CD14-positive monocyte (primary cell): ENCODE results near the gene EEF1AKMT1. TPM values are rescaled to one million over a fixed set of nuclear protein-coding genes. Genes with fewer than 3 reads are reported as not detected.

ENCODE experiments used
- DNase-seq, 3 donors: peaks; one replicate each; pipeline ENCODE4 v3.0.0-alpha.2; 2011 to 2022
- H2AFZ ChIP-seq: 2 replicates; pipeline ENCODE4 v1.6.0; 2012; ENCODE audit warnings: mild to moderate bottlenecking, low read depth, low read length, inconsistent platforms; ENCODE audit not compliant: insufficient read depth, poor library complexity, severe bottlenecking
- H3K27ac ChIP-seq, 2 donors: 1 replicate in 1 of 2; 2 replicates in 1 of 2; pipeline ENCODE4 v1.5.1; 2012 to 2013; ENCODE audit warnings: low read length in 2 of 2, control low read depth in 1 of 2, inconsistent platforms in 1 of 2, low read depth in 1 of 2, mild to moderate bottlenecking in 1 of 2
- H3K27me3 ChIP-seq, 2 donors: one replicate each; pipeline versions ENCODE4 v1.6.0 to v1.6.1; 2011 to 2013; ENCODE audit warnings: low read length in 2 of 2; ENCODE audit not compliant: control insufficient read depth in 2 of 2, insufficient read depth in 2 of 2
- H3K36me3 ChIP-seq, 2 donors: replicated peaks in 1 of 2; 1 replicate in 1 of 2; 2 replicates in 1 of 2; pipeline versions ENCODE4 v1.5.1 to v1.6.1; 2012 to 2013; ENCODE audit warnings: low read length in 2 of 2, control low read depth in 1 of 2, inconsistent platforms in 1 of 2, mild to moderate bottlenecking in 1 of 2; ENCODE audit not compliant: insufficient read depth in 2 of 2, control insufficient read depth in 1 of 2
- H3K4me1 ChIP-seq, 2 donors: 1 replicate in 1 of 2; 2 replicates in 1 of 2; pipeline versions ENCODE4 v1.5.1 to v1.6.1; 2012 to 2013; ENCODE audit warnings: low read length in 2 of 2, control low read depth in 1 of 2, inconsistent platforms in 1 of 2, mild to moderate bottlenecking in 1 of 2, moderate library complexity in 1 of 2; ENCODE audit not compliant: insufficient read depth in 2 of 2, control insufficient read depth in 1 of 2
- H3K4me2 ChIP-seq: replicated peaks from 2 replicates; pipeline ENCODE3; 2012; ENCODE audit warnings: low read length, moderate library complexity, mild to moderate bottlenecking; ENCODE audit not compliant: poor library complexity, severe bottlenecking; ENCODE audit errors: extremely low read depth
- H3K4me3 ChIP-seq, 3 experiments: fragments of 200-600 bp in 1 of 3; sonication (generic) in 1 of 3; replicated peaks in 1 of 3; 1 replicate in 2 of 3; 2 replicates in 1 of 3; pipeline ENCODE4 v1.5.1; 2011 to 2013; ENCODE audit warnings: low read length in 3 of 3, mild to moderate bottlenecking in 3 of 3, control low read depth in 2 of 3, low read depth in 2 of 3, inconsistent platforms in 1 of 3, moderate library complexity in 1 of 3
- H3K79me2 ChIP-seq: 2 replicates; pipeline ENCODE4 v1.6.0; 2012; ENCODE audit warnings: mild to moderate bottlenecking, control low read depth, inconsistent platforms, low read length, moderate library complexity; ENCODE audit not compliant: insufficient read depth
- H3K9ac ChIP-seq: 2 replicates; pipeline ENCODE4 v1.6.0; 2017; ENCODE audit warnings: low read length, mild to moderate bottlenecking; ENCODE audit not compliant: insufficient read depth, poor library complexity, severe bottlenecking
- H3K9me3 ChIP-seq, 2 donors: replicated peaks in 1 of 2; 1 replicate in 1 of 2; 2 replicates in 1 of 2; pipeline versions ENCODE4 v1.5.1 to v1.6.1; 2012 to 2013; ENCODE audit warnings: low read length in 2 of 2, control low read depth in 1 of 2; ENCODE audit not compliant: control insufficient read depth in 1 of 2, insufficient read depth in 1 of 2
- H4K20me1 ChIP-seq: 2 replicates; pipeline ENCODE4 v1.6.0; 2012; ENCODE audit warnings: mild to moderate bottlenecking, low read length, control low read depth, moderate library complexity; ENCODE audit not compliant: insufficient read depth
- H3K27ac Mint-ChIP-seq, 7 donors: one replicate each; pipeline ENCODE4 v1.8.0; 2020; ENCODE audit warnings: mild to moderate bottlenecking in 7 of 7, mixed read lengths in 7 of 7, moderate library complexity in 6 of 7, inconsistent platforms in 2 of 7
- H3K27me3 Mint-ChIP-seq, 3 donors: one replicate each; pipeline ENCODE4 v1.8.0; 2021 to 2022; ENCODE audit warnings: low read depth in 3 of 3, mild to moderate bottlenecking in 3 of 3, mixed read lengths in 3 of 3, moderate library complexity in 3 of 3, inconsistent platforms in 1 of 3
- H3K36me3 Mint-ChIP-seq, 2 donors: one replicate each; pipeline ENCODE4 v1.8.0; 2020; ENCODE audit warnings: mixed read lengths in 2 of 2, inconsistent platforms in 1 of 2, mild to moderate bottlenecking in 1 of 2
- H3K4me1 Mint-ChIP-seq: one replicate; pipeline ENCODE4 v1.8.0; 2020; ENCODE audit warnings: mild to moderate bottlenecking, mixed read lengths
- H3K4me3 Mint-ChIP-seq, 2 donors: one replicate each; pipeline ENCODE4 v1.8.0; 2020; ENCODE audit warnings: mild to moderate bottlenecking in 2 of 2, mixed read lengths in 2 of 2, moderate library complexity in 1 of 2
- H3K9me3 Mint-ChIP-seq, 7 donors: one replicate each; pipeline ENCODE4 v1.8.0; 2020 to 2022; ENCODE audit warnings: mixed read lengths in 7 of 7, mild to moderate bottlenecking in 6 of 7, moderate library complexity in 6 of 7, inconsistent platforms in 2 of 7
- CTCF ChIP-seq: fragments of 200-600 bp; IDR thresholded peaks from one replicate; pipeline ENCODE4 v1.8.0; 2022; ENCODE audit warnings: antibody characterized with exemption, mild to moderate bottlenecking
- WGBS: methylation state at CpG from one replicate; pipeline ENCODE4 v1.1.5; 2013; ENCODE audit warnings: missing lambda C conversion rate; ENCODE audit not compliant: insufficient coverage; 5-methylcytosine and 5-hydroxymethylcytosine counted together
- intact Hi-C, 2 donors: fragments of 100-400 bp; cut with micrococcal nuclease; formaldehyde crosslinking; loops; one replicate each; pipeline versions ENCODE4 v1.15.0 to v1.15.1; 2023
- polyA plus RNA-seq, 3 donors: library from polyadenylated mRNA; depleted of rRNA in 1 of 3; unstranded in 2 of 3; stranded (reverse) in 1 of 3; fragments of 300-500 nt in 2 of 3; fragments of >200 nt in 1 of 3; fragmentation: Illumina TruSeq in 2 of 3; gene quantifications; 1 replicate in 2 of 3; 2 replicates in 1 of 3; pipeline ENCODE4 v1.2.3, GENCODE V29; 2012 to 2021

The EEF1AKMT1 gene
- polyA plus RNA-seq, 3 donors = 1.7 to 4.2 (median 4.2) TPM

- no peaks in the 10 kb centered on the region for H3K27me3 Mint-ChIP-seq
- Histone ChIP-seq H4K20me1 (no peaks in the 10 kb centered on the region), H3K27me3 (no peaks in the 10 kb centered on the region), H3K36me3 (no peaks in the 10 kb centered on the region), H3K4me1 (no peaks in the 10 kb centered on the region), H3K27ac (no peak overlapping the region), H3K4me3 (no peak overlapping the region), H3K9ac (no peak overlapping the region), H3K79me2 (no peaks in the 10 kb centered on the region), H3K4me2 (no peak overlapping the region), H2AFZ (no peak overlapping the region), H3K9me3 (no peaks in the 10 kb centered on the region)
- H3K36me3 Mint-ChIP-seq = peaks cover 0 to 4% of the 10 kb centered on the region in 2 donors
- intact Hi-C loops = no loop called here
- H3K4me3 Mint-ChIP-seq = no peak overlapping the region
- TF ChIP-seq CTCF = no peak
- H3K9me3 Mint-ChIP-seq = no peaks in the 10 kb centered on the region
- WGBS = 93% methylated on average over 3 of the region's 10 CpGs
- H3K27ac Mint-ChIP-seq = no peak overlapping the region
- no peak for DNase-seq
- peaks cover 7% of the 10 kb centered on the region for H3K4me1 Mint-ChIP-seq
Observed at GRCh38 chr13:20680416-20681080, 93.2 kb downstream of the EEF1AKMT1 start.

GRCh38 chr13:20679879-20680278, 93.9 kb downstream of the EEF1AKMT1 start:
- Mint-ChIP-seq H3K9me3 (no peaks in the 10 kb centered on the region), H3K27ac (no peak overlapping the region), H3K4me1 (peaks cover 7% of the 10 kb centered on the region), H3K4me3 (no peak overlapping the region), H3K27me3 (no peaks in the 10 kb centered on the region), H3K36me3 (peaks cover 0 to 4% of the 10 kb centered on the region in 2 donors)
- TF ChIP-seq CTCF = no peak
- H3K79me2 ChIP-seq = no peaks in the 10 kb centered on the region
- no peak overlapping the region for H3K4me3 ChIP-seq
- no peak overlapping the region for H3K4me2 ChIP-seq
- H3K4me1 ChIP-seq = no peaks in the 10 kb centered on the region
- no peaks in the 10 kb centered on the region for H3K9me3 ChIP-seq
- no peaks in the 10 kb centered on the region for H4K20me1 ChIP-seq
- no peaks in the 10 kb centered on the region for H3K27me3 ChIP-seq
- intact Hi-C loops = no loop called here
- no peak overlapping the region for H3K9ac ChIP-seq
- WGBS = no CpG with 5 or more reads among the region's 3 CpGs
- no peak for DNase-seq
- H2AFZ ChIP-seq = no peak overlapping the region
- H3K36me3 ChIP-seq = no peaks in the 10 kb centered on the region
- H3K27ac ChIP-seq = no peak overlapping the region

Other genes starting within 250 kb of the EEF1AKMT1 start
- 10 to 100 TPM; 35.0 to 70.2 (median 51.4) TPM for gene CRYL1, start 248.1 kb downstream of the EEF1AKMT1 start, polyA plus RNA-seq
- gene IFT88, start 206.8 kb downstream of the EEF1AKMT1 start, polyA plus RNA-seq = 1 to 10 TPM; 2.9 to 4.5 (median 4.1) TPM
- not detected for gene IL17D, start 70.3 kb downstream of the EEF1AKMT1 start, polyA plus RNA-seq
- gene XPO4, start 128.8 kb upstream of the EEF1AKMT1 start, polyA plus RNA-seq = 1 to 10 TPM; 2.9 to 4.4 (median 4.0) TPM